SK-N-SH treated with all-trans-retinoic acid at 6 μM for 48 hours (cell line): Measurements from ENCODE around the gene RPL37.

Experiments
- ATAC-seq: fragments of 200-7000 bp; cut with Tn5 transposase; 3 replicates; pipeline ENCODE4 v1.9.1; 2020; ENCODE audit warnings: mild to moderate bottlenecking, moderate library complexity
- ARNTL ChIP-seq: fragments of 450-650 bp; formaldehyde crosslinking; IDR thresholded peaks from 2 replicates; pipeline ENCODE4 v1.5.0; 2020; ENCODE audit warnings: low read depth, mild to moderate bottlenecking, moderate library complexity, borderline replicate concordance
- BACH2 ChIP-seq: fragments of 250-450 bp; sonication (Bioruptor Pico); IDR thresholded peaks from 2 replicates; pipeline ENCODE4 v1.9.0; 2021; ENCODE audit warnings: mild to moderate bottlenecking, borderline replicate concordance
- CREB5 ChIP-seq: fragments of 250-450 bp; sonication (Bioruptor Pico); IDR thresholded peaks from 2 replicates; pipeline ENCODE4 v1.5.1; 2020; ENCODE audit warnings: low read depth, mild to moderate bottlenecking, moderate library complexity
- CSDC2 ChIP-seq: fragments of 250-450 bp; sonication (Bioruptor Pico); IDR thresholded peaks from 2 replicates; pipeline ENCODE4 v1.5.0; 2020; ENCODE audit warnings: mild to moderate bottlenecking, moderate library complexity
- ESRRG ChIP-seq: fragments of 250-450 bp; sonication (Bioruptor Pico); IDR thresholded peaks from 2 replicates; pipeline ENCODE4 v1.6.1; 2021; ENCODE audit warnings: mild to moderate bottlenecking
- GLIS3 ChIP-seq: fragments of 250-450 bp; sonication (Bioruptor Pico); IDR thresholded peaks from 2 replicates; pipeline ENCODE4 v1.5.0; 2020; ENCODE audit warnings: mild to moderate bottlenecking, moderate library complexity
- ISL1 ChIP-seq: fragments of 250-450 bp; sonication (Bioruptor Pico); IDR thresholded peaks from 2 replicates; pipeline ENCODE4 v2.1.2; 2022; ENCODE audit warnings: mild to moderate bottlenecking, moderate library complexity
- OSR1 ChIP-seq: fragments of 250-450 bp; sonication (Bioruptor Pico); IDR thresholded peaks from 2 replicates; pipeline ENCODE4 v1.8.0; 2022; ENCODE audit warnings: moderate library complexity, mild to moderate bottlenecking, inconsistent platforms
- PPARA ChIP-seq: fragments of 250-450 bp; sonication (Bioruptor Pico); IDR thresholded peaks from 2 replicates; pipeline ENCODE4 v1.5.0; 2020; ENCODE audit warnings: mild to moderate bottlenecking, borderline replicate concordance
- TCF4 ChIP-seq: fragments of 250-450 bp; sonication (Bioruptor Pico); IDR thresholded peaks from 2 replicates; pipeline ENCODE4 v1.8.0; 2021; ENCODE audit warnings: mild to moderate bottlenecking, moderate library complexity, borderline replicate concordance
- TOX ChIP-seq: fragments of 250-450 bp; sonication (Bioruptor Pico); IDR thresholded peaks from 2 replicates; pipeline ENCODE4 v1.8.0; 2021; ENCODE audit warnings: mild to moderate bottlenecking, moderate library complexity, borderline replicate concordance
- TSHZ2 ChIP-seq: fragments of 250-450 bp; sonication (Bioruptor Pico); IDR thresholded peaks from 2 replicates; pipeline ENCODE4 v1.5.0; 2020; ENCODE audit warnings: mild to moderate bottlenecking, moderate library complexity
- ZC3H10 ChIP-seq: fragments of 250-450 bp; sonication (Bioruptor Pico); IDR thresholded peaks from 2 replicates; pipeline ENCODE4 v1.5.1; 2021; ENCODE audit warnings: mild to moderate bottlenecking, moderate library complexity
- ZFP3 ChIP-seq: fragments of 250-450 bp; sonication (Bioruptor Pico); IDR thresholded peaks from 2 replicates; pipeline ENCODE4 v1.5.0; 2020; ENCODE audit warnings: mild to moderate bottlenecking, moderate library complexity
- ZFP30 ChIP-seq: fragments of 450-650 bp; formaldehyde crosslinking; IDR thresholded peaks from 2 replicates; pipeline ENCODE4 v1.5.0; 2022; ENCODE audit warnings: mild to moderate bottlenecking, moderate library complexity
- ZNF70 ChIP-seq: fragments of 450-650 bp; formaldehyde crosslinking; IDR thresholded peaks from 2 replicates; pipeline ENCODE4 v1.5.0; 2020; ENCODE audit warnings: mild to moderate bottlenecking, moderate library complexity
- ZNF8 ChIP-seq: fragments of 450-650 bp; formaldehyde crosslinking; IDR thresholded peaks from 2 replicates; pipeline ENCODE4 v1.5.0; 2020; ENCODE audit warnings: mild to moderate bottlenecking, moderate library complexity

RPL37 gene

GRCh38 chr5:40834391-40834848 is 602 bp downstream of the RPL37 start (continued):
- no peak for TF ChIP-seq CREB5 (CRISPR knock-in tag)
- no peak for TF ChIP-seq ZNF8 (CRISPR knock-in tag)

GRCh38 chr5:40833712-40834229 is 1.3 kb downstream of the RPL37 start:
- no peak for ATAC-seq

GRCh38 chr5:40832345-40832744 is 2.7 kb downstream of the RPL37 start:
- no peak for TF ChIP-seq PPARA
- no peak for TF ChIP-seq ZFP30 (CRISPR knock-in tag)
- TF ChIP-seq CREB5 (CRISPR knock-in tag), result no peak
- no peak for TF ChIP-seq ZNF8 (CRISPR knock-in tag)
- no peak for TF ChIP-seq ZFP3
- TF ChIP-seq ARNTL, result no peak
- TF ChIP-seq TOX (CRISPR knock-in tag), result no peak
- TF ChIP-seq ZNF70, result no peak
- TF ChIP-seq TCF4 (CRISPR knock-in tag), result no peak
- no peak for TF ChIP-seq ZC3H10 (CRISPR knock-in tag)
- no peak for TF ChIP-seq TSHZ2
- TF ChIP-seq ISL1 (CRISPR knock-in tag), result no peak
- no peak for TF ChIP-seq ESRRG (CRISPR knock-in tag)
- no peak for TF ChIP-seq CSDC2 (CRISPR knock-in tag)

More at GRCh38 chr5:40833712-40834229, 1.3 kb downstream of the RPL37 start:
- TF ChIP-seq OSR1 (CRISPR knock-in tag) (no peak), GLIS3 (CRISPR knock-in tag) (no peak), ARNTL (no peak), BACH2 (CRISPR knock-in tag) (no peak), ZFP30 (CRISPR knock-in tag) (no peak), ZNF8 (CRISPR knock-in tag) (no peak)

GRCh38 chr5:40831346-40832210 is 3.4 kb downstream of the RPL37 start:
- no peak for ATAC-seq
- TF ChIP-seq ZNF70 (no peak), ZFP3 (peak; percentile 86)

More at GRCh38 chr5:40832345-40832744, 2.7 kb downstream of the RPL37 start:
- ATAC-seq, result no peak

GRCh38 chr5:40829748-40830533 is 5.1 kb downstream of the RPL37 start:
- TF ChIP-seq TSHZ2 (no peak), CREB5 (CRISPR knock-in tag) (no peak), CSDC2 (CRISPR knock-in tag) (no peak)

More at GRCh38 chr5:40829748-40830533, 5.1 kb downstream of the RPL37 start:
- ATAC-seq, result no peak
